Measurements from ENCODE around the gene PELI2.

PELI2 gene

DNA sequence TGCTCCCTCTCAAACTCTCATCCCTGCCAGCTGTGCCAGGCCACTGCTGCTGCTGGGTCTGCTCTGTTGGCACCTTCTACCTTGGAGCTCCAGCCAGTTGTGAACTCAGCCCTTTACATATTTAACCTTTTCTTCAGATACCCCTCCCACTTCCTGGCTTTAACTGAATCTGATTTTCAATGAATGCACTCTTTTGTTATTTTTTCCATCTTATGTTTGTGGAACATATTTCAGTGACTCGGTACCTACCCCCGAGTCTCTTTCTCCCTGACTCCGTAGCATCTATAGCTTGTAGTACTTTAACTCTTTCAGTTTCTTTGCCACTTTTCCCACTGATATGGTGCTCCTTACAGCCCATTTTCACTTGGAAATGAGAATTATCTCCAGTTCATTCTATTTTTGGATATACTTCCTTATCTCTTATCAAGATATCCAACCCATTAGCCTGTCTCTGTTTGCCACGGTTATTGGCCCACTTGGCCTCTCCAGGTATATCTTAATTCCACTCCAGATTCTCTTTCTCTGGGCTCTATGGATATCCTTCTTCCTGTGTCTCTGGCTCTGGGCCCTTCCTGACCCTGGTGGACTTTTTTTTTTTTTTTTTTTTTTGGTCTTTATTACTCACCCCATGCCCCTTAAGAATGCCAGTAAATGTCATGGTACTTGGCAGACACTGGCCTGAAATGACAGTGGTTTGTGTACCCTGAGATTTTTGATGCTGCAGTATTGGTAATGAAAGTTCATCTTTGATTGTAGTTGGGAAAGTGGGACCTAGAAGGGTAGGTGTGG, 62.7 kb downstream of the PELI2 start:
- TF ChIP-seq PATZ1 (CRISPR knock-in tag; IDR thresholded peaks at IDR 0.05; ENCODE audit: borderline replicate concordance) (no peak), ARNTL (CRISPR knock-in tag; IDR thresholded peaks at IDR 0.05; ENCODE audit: borderline replicate concordance, low read depth) (no peak), BACH2 (CRISPR knock-in tag; IDR thresholded peaks at IDR 0.05; ENCODE audit: borderline replicate concordance) (no peak), RARB (CRISPR knock-in tag; IDR thresholded peaks at IDR 0.05) (no peak), ISL1 (CRISPR knock-in tag; IDR thresholded peaks at IDR 0.05) (no peak), CREB5 (CRISPR knock-in tag; IDR thresholded peaks at IDR 0.05; ENCODE audit: low read depth) (no peak), ZC3H10 (CRISPR knock-in tag; IDR thresholded peaks at IDR 0.05) (no peak), SNAI2 (CRISPR knock-in tag; IDR thresholded peaks at IDR 0.05) (no peak), ZNF8 (CRISPR knock-in tag; IDR thresholded peaks at IDR 0.05) (no peak), ZFP30 (CRISPR knock-in tag; IDR thresholded peaks at IDR 0.05) (no peak), ZNF70 (CRISPR knock-in tag; IDR thresholded peaks at IDR 0.05) (no peak), TCF4 (CRISPR knock-in tag; IDR thresholded peaks at IDR 0.05; ENCODE audit: borderline replicate concordance) (no peak), TOX (CRISPR knock-in tag; IDR thresholded peaks at IDR 0.05; ENCODE audit: borderline replicate concordance) (no peak), ZNF565 (CRISPR knock-in tag; conservative IDR thresholded peaks at IDR 0.05; ENCODE audit: low read depth) (no peak)
- TF ChIP-seq, protein P1, sequence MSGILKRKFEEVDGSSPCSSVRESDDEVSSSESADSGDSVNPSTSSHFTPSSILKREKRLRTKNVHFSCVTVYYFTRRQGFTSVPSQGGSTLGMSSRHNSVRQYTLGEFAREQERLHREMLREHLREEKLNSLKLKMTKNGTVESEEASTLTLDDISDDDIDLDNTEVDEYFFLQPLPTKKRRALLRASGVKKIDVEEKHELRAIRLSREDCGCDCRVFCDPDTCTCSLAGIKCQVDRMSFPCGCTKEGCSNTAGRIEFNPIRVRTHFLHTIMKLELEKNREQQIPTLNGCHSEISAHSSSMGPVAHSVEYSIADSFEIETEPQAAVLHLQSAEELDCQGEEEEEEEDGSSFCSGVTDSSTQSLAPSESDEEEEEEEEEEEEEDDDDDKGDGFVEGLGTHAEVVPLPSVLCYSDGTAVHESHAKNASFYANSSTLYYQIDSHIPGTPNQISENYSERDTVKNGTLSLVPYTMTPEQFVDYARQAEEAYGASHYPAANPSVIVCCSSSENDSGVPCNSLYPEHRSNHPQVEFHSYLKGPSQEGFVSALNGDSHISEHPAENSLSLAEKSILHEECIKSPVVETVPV (CRISPR knock-in tag; IDR thresholded peaks at IDR 0.05): no peak
- TF ChIP-seq, protein P2, sequence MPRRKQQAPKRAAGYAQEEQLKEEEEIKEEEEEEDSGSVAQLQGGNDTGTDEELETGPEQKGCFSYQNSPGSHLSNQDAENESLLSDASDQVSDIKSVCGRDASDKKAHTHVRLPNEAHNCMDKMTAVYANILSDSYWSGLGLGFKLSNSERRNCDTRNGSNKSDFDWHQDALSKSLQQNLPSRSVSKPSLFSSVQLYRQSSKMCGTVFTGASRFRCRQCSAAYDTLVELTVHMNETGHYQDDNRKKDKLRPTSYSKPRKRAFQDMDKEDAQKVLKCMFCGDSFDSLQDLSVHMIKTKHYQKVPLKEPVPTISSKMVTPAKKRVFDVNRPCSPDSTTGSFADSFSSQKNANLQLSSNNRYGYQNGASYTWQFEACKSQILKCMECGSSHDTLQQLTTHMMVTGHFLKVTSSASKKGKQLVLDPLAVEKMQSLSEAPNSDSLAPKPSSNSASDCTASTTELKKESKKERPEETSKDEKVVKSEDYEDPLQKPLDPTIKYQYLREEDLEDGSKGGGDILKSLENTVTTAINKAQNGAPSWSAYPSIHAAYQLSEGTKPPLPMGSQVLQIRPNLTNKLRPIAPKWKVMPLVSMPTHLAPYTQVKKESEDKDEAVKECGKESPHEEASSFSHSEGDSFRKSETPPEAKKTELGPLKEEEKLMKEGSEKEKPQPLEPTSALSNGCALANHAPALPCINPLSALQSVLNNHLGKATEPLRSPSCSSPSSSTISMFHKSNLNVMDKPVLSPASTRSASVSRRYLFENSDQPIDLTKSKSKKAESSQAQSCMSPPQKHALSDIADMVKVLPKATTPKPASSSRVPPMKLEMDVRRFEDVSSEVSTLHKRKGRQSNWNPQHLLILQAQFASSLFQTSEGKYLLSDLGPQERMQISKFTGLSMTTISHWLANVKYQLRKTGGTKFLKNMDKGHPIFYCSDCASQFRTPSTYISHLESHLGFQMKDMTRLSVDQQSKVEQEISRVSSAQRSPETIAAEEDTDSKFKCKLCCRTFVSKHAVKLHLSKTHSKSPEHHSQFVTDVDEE (CRISPR knock-in tag; IDR thresholded peaks at IDR 0.05): no peak
- no peak for ATAC-seq

- ATAC-seq: no peak
- TF ChIP-seq BACH2 (CRISPR knock-in tag; IDR thresholded peaks at IDR 0.05; ENCODE audit: borderline replicate concordance): no peak
- TF ChIP-seq ESRRG (CRISPR knock-in tag; IDR thresholded peaks at IDR 0.05): no peak
- no peak for TF ChIP-seq TCF4 (CRISPR knock-in tag; IDR thresholded peaks at IDR 0.05; ENCODE audit: borderline replicate concordance)
- TF ChIP-seq ISL1 (CRISPR knock-in tag; IDR thresholded peaks at IDR 0.05): no peak
- no peak for TF ChIP-seq ZNF70 (CRISPR knock-in tag; IDR thresholded peaks at IDR 0.05)
Observed at GRCh38 chr14:56181681-56182085, 63.5 kb downstream of the PELI2 start.

- ATAC-seq: no peak
- TF ChIP-seq, protein P1 (CRISPR knock-in tag; IDR thresholded peaks at IDR 0.05): no peak
- TF ChIP-seq PPARA (CRISPR knock-in tag; IDR thresholded peaks at IDR 0.05; ENCODE audit: borderline replicate concordance): no peak
- no peak for TF ChIP-seq ZNF8 (CRISPR knock-in tag; IDR thresholded peaks at IDR 0.05)
- no peak for TF ChIP-seq ARNTL (CRISPR knock-in tag; IDR thresholded peaks at IDR 0.05; ENCODE audit: borderline replicate concordance, low read depth)
- TF ChIP-seq ZFP3 (CRISPR knock-in tag; IDR thresholded peaks at IDR 0.05): no peak
- TF ChIP-seq PATZ1 (CRISPR knock-in tag; IDR thresholded peaks at IDR 0.05; ENCODE audit: borderline replicate concordance): no peak
- TF ChIP-seq GLIS3 (CRISPR knock-in tag; IDR thresholded peaks at IDR 0.05): no peak
- TF ChIP-seq POU6F1 (CRISPR knock-in tag; IDR thresholded peaks at IDR 0.05; ENCODE audit: borderline replicate concordance, low read depth): no peak
- no peak for TF ChIP-seq SNAI2 (CRISPR knock-in tag; IDR thresholded peaks at IDR 0.05)
- no peak for TF ChIP-seq ZNF70 (CRISPR knock-in tag; IDR thresholded peaks at IDR 0.05)
- TF ChIP-seq RARB (CRISPR knock-in tag; IDR thresholded peaks at IDR 0.05): no peak
- TF ChIP-seq ZC3H10 (CRISPR knock-in tag; IDR thresholded peaks at IDR 0.05): no peak
- no peak for TF ChIP-seq TCF4 (CRISPR knock-in tag; IDR thresholded peaks at IDR 0.05; ENCODE audit: borderline replicate concordance)
- no peak for TF ChIP-seq OSR1 (CRISPR knock-in tag; IDR thresholded peaks at IDR 0.05)
- no peak for TF ChIP-seq ISL1 (CRISPR knock-in tag; IDR thresholded peaks at IDR 0.05)
- TF ChIP-seq ZNF565 (CRISPR knock-in tag; conservative IDR thresholded peaks at IDR 0.05; ENCODE audit: low read depth): no peak
Observed at GRCh38 chr14:56182410-56182809, 64.2 kb downstream of the PELI2 start.

Measured in SK-N-SH treated with all-trans-retinoic acid at 6 μM for 48 hours (cell line).